HepG2 (cell line): ENCODE data around the gene SNX13.

Experiments used
- ARNTL ChIP-seq: sonication (generic); formaldehyde crosslinking; IDR thresholded peaks from 2 replicates; pipeline ENCODE4 v1.4.0; 2020; ENCODE audit warnings: mild to moderate bottlenecking, missing genetic modification reagents
- ATF7 ChIP-seq, 2 experiments: fragments of 450-650 bp in 1 of 2; sonication (generic) in 1 of 2; formaldehyde crosslinking in 1 of 2; IDR thresholded peaks; 2 replicates each; pipeline versions ENCODE4 v1.4.0 to v1.6.1; 2016 to 2020; ENCODE audit warnings: antibody characterized with exemption in 1 of 2, mild to moderate bottlenecking in 1 of 2, missing genetic modification reagents in 1 of 2
- FOSL1 ChIP-seq: sonication (generic); formaldehyde crosslinking; IDR thresholded peaks from 2 replicates; pipeline ENCODE4 v1.9.0; 2021; ENCODE audit warnings: missing genetic modification reagents, borderline replicate concordance
- POLR2A ChIP-seq, 2 experiments: IDR thresholded peaks; 2 replicates each; pipeline ENCODE4 v1.6.1; 2011; ENCODE audit warnings: low read depth in 2 of 2, low read length in 2 of 2, mild to moderate bottlenecking in 1 of 2, moderate library complexity in 1 of 2; ENCODE audit not compliant: insufficient read depth in 1 of 2
- RBM22 ChIP-seq: fragments of 200-400 bp; formaldehyde crosslinking; optimal IDR thresholded peaks from 2 replicates; pipeline ENCODE3; 2017; ENCODE audit warnings: mild to moderate bottlenecking, low read length, moderate library complexity
- SP1 ChIP-seq, 2 experiments: fragments of 450-650 bp in 1 of 2; sonication (generic) in 1 of 2; formaldehyde crosslinking in 1 of 2; IDR thresholded peaks; 2 replicates each; pipeline versions ENCODE4 v1.4.0 to v1.6.1; 2016 to 2020; ENCODE audit warnings: missing genetic modification reagents in 1 of 2
- TAF1 ChIP-seq: sonication (generic); formaldehyde crosslinking; IDR thresholded peaks from 2 replicates; pipeline ENCODE4 v1.4.0; 2020; ENCODE audit warnings: missing genetic modification reagents
- ZFP41 ChIP-seq: sonication (generic); formaldehyde crosslinking; IDR thresholded peaks from 2 replicates; pipeline ENCODE4 v1.4.0; 2020; ENCODE audit warnings: mild to moderate bottlenecking, missing genetic modification reagents, borderline replicate concordance
- ZFY ChIP-seq: sonication (generic); formaldehyde crosslinking; IDR thresholded peaks from 2 replicates; pipeline ENCODE4 v1.4.0; 2020; ENCODE audit warnings: missing genetic modification reagents
- ZNF256 ChIP-seq: sonication (generic); formaldehyde crosslinking; conservative IDR thresholded peaks from 2 replicates; pipeline ENCODE4 v1.4.0; 2020; ENCODE audit warnings: missing genetic modification reagents
- ZNF691 ChIP-seq: sonication (generic); formaldehyde crosslinking; IDR thresholded peaks from 2 replicates; pipeline ENCODE4 v1.4.0; 2020; ENCODE audit warnings: missing genetic modification reagents, low read depth, mild to moderate bottlenecking, borderline replicate concordance
- ZNF746 ChIP-seq: sonication (generic); formaldehyde crosslinking; IDR thresholded peaks from 2 replicates; pipeline ENCODE4 v1.8.0; 2022; ENCODE audit warnings: mild to moderate bottlenecking, missing genetic modification reagents
- TF ChIP-seq, protein P1 (sequence below): sonication (generic); formaldehyde crosslinking; IDR thresholded peaks from 2 replicates; pipeline ENCODE4 v1.5.0; 2020; ENCODE audit warnings: mild to moderate bottlenecking, missing genetic modification reagents, moderate library complexity
- TF ChIP-seq, protein P2 (sequence below): sonication (generic); formaldehyde crosslinking; IDR thresholded peaks from 2 replicates; pipeline ENCODE4 v1.5.0; 2020; ENCODE audit warnings: missing genetic modification reagents

GRCh38 chr7:17988141-17988540 lies 47.8 kb upstream of the SNX13 start:
- TF ChIP-seq ZNF691 (CRISPR knock-in tag) (no peak), POLR2A (IDR thresholded peaks at IDR 0.05; ENCODE audit: insufficient read depth in 1 of 2, low read depth in 2 of 2, low read length in 2 of 2) (no peak), ZNF746 (no peak), ARNTL (no peak), RBM22 (no peak), ZFY (no peak), ZFP41 (CRISPR knock-in tag) (no peak), FOSL1 (no peak), SP1 (IDR thresholded peaks at IDR 0.05) (no peak), SP1 (CRISPR knock-in tag; IDR thresholded peaks at IDR 0.05) (no peak), ZNF256 (CRISPR knock-in tag) (no peak), TAF1 (CRISPR knock-in tag) (no peak), ATF7 (IDR thresholded peaks at IDR 0.05) (no peak), ATF7 (CRISPR knock-in tag; IDR thresholded peaks at IDR 0.05) (no peak)
- TF ChIP-seq, protein P1, sequence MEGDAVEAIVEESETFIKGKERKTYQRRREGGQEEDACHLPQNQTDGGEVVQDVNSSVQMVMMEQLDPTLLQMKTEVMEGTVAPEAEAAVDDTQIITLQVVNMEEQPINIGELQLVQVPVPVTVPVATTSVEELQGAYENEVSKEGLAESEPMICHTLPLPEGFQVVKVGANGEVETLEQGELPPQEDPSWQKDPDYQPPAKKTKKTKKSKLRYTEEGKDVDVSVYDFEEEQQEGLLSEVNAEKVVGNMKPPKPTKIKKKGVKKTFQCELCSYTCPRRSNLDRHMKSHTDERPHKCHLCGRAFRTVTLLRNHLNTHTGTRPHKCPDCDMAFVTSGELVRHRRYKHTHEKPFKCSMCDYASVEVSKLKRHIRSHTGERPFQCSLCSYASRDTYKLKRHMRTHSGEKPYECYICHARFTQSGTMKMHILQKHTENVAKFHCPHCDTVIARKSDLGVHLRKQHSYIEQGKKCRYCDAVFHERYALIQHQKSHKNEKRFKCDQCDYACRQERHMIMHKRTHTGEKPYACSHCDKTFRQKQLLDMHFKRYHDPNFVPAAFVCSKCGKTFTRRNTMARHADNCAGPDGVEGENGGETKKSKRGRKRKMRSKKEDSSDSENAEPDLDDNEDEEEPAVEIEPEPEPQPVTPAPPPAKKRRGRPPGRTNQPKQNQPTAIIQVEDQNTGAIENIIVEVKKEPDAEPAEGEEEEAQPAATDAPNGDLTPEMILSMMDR (CRISPR knock-in tag) = no peak
- TF ChIP-seq, protein P2, sequence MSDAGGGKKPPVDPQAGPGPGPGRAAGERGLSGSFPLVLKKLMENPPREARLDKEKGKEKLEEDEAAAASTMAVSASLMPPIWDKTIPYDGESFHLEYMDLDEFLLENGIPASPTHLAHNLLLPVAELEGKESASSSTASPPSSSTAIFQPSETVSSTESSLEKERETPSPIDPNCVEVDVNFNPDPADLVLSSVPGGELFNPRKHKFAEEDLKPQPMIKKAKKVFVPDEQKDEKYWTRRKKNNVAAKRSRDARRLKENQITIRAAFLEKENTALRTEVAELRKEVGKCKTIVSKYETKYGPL (CRISPR knock-in tag) = no peak
